Keratinocyte (primary cell): ENCODE measurements around the gene DEXI. TPM values are rescaled to one million over a fixed set of nuclear protein-coding genes. Genes with fewer than 3 reads are reported as not detected.

Experiments
- DNase-seq: peaks from one replicate; pipeline ENCODE4 v3.0.0-alpha.2; 2011; ENCODE audit warnings: low read depth, missing footprints, low spot score
- FAIRE-seq: peaks from 2 replicates; lab custom pipeline; 2011; peaks lifted over from hg19 to GRCh38; lab: Jason Lieb, UNC
- H2AFZ ChIP-seq: 2 replicates; pipeline ENCODE4 v1.6.0; 2012; ENCODE audit warnings: low read length, control low read depth, inconsistent platforms; ENCODE audit not compliant: control insufficient read depth
- H3K27ac ChIP-seq: 2 replicates; pipeline ENCODE4 v1.5.1; 2011; ENCODE audit warnings: low read length; ENCODE audit not compliant: control insufficient read depth, insufficient read depth
- H3K27me3 ChIP-seq: 3 replicates; pipeline ENCODE4 v1.6.0; 2011; ENCODE audit warnings: low read length; ENCODE audit not compliant: control insufficient read depth, insufficient read depth; ENCODE audit errors: extremely low read depth
- H3K36me3 ChIP-seq, 2 experiments: 2 replicates in 1 of 2; 3 replicates in 1 of 2; pipeline ENCODE4 v1.5.1; 2011; ENCODE audit warnings: low read length in 2 of 2, mild to moderate bottlenecking in 1 of 2; ENCODE audit not compliant: control insufficient read depth in 2 of 2, insufficient read depth in 2 of 2; ENCODE audit errors: extremely low read depth in 1 of 2
- H3K4me1 ChIP-seq: 3 replicates; pipeline ENCODE4 v1.5.1; 2011; ENCODE audit warnings: low read length; ENCODE audit not compliant: control insufficient read depth, insufficient read depth; ENCODE audit errors: extremely low read depth
- H3K4me2 ChIP-seq: 3 replicates; pipeline ENCODE4 v1.6.0; 2011; ENCODE audit warnings: low read depth, low read length; ENCODE audit not compliant: control insufficient read depth, insufficient read depth; ENCODE audit errors: extremely low read depth
- H3K4me3 ChIP-seq, 3 experiments: fragments of 200-600 bp in 1 of 3; sonication (generic) in 1 of 3; 2 replicates in 2 of 3; 3 replicates in 1 of 3; pipeline ENCODE4 v1.5.1; 2011 to 2016; ENCODE audit warnings: low read length in 3 of 3, mild to moderate bottlenecking in 3 of 3, control low read depth in 2 of 3, inconsistent platforms in 1 of 3, low read depth in 1 of 3, mixed read lengths in 1 of 3, mixed run types in 1 of 3, moderate library complexity in 1 of 3; ENCODE audit not compliant: control insufficient read depth in 2 of 3, insufficient read depth in 2 of 3; ENCODE audit errors: extremely low read depth in 1 of 3
- H3K79me2 ChIP-seq: 2 replicates; pipeline ENCODE4 v1.6.0; 2012; ENCODE audit warnings: low read length; ENCODE audit not compliant: control insufficient read depth, insufficient read depth
- H3K9ac ChIP-seq: 3 replicates; pipeline ENCODE4 v1.6.0; 2011; ENCODE audit warnings: low read length; ENCODE audit not compliant: control insufficient read depth, insufficient read depth; ENCODE audit errors: extremely low read depth
- H3K9me1 ChIP-seq: 3 replicates; pipeline ENCODE4 v1.6.0; 2011; ENCODE audit warnings: low read length; ENCODE audit not compliant: control insufficient read depth, insufficient read depth; ENCODE audit errors: extremely low read depth
- H3K9me3 ChIP-seq: 2 replicates; pipeline ENCODE4 v1.5.1; 2012; ENCODE audit warnings: low read depth, low read length; ENCODE audit not compliant: control insufficient read depth
- H4K20me1 ChIP-seq: 3 replicates; pipeline ENCODE4 v1.6.0; 2011; ENCODE audit warnings: low read length; ENCODE audit not compliant: control insufficient read depth, insufficient read depth; ENCODE audit errors: extremely low read depth
- EZH2 ChIP-seq: IDR thresholded peaks from one replicate; pipeline ENCODE4 v1.6.1; 2012; ENCODE audit warnings: inconsistent platforms, mild to moderate bottlenecking, low read length, moderate library complexity
- dilution Hi-C: fragments of 300-500 bp; cut with MboI; formaldehyde crosslinking; loops from one replicate; pipeline ENCODE4 v1.7.0; 2020; ENCODE audit warnings: low sequenced_read_pairs; ENCODE audit not compliant: extremely low pct_ligation_motif_present
- polyA plus RNA-seq, 5 experiments: library from polyadenylated mRNA; depleted of rRNA in 3 of 5; stranded (reverse) in 3 of 5; stranded (forward) in 1 of 5; unstranded in 1 of 5; fragments of >200 nt; gene quantifications; 1 replicate in 1 of 5; 2 replicates in 3 of 5; 3 replicates in 1 of 5; pipeline versions ENCODE4 v1.2.1 to v1.2.3, GENCODE V29; 2011 to 2012; ENCODE audit warnings: missing spikeins in 2 of 5, low read depth in 1 of 5, low replicate concordance in 1 of 5
- TF ChIP-seq, protein P1 (sequence below), 3 experiments: IDR thresholded peaks in 1 of 3; conservative IDR thresholded peaks in 1 of 3; optimal IDR thresholded peaks in 1 of 3; 2 replicates in 2 of 3; 3 replicates in 1 of 3; pipeline versions ENCODE3 to v1.5.1; 2011; ENCODE audit warnings: low read length in 3 of 3, mild to moderate bottlenecking in 3 of 3, moderate library complexity in 2 of 3, control low read depth in 1 of 3, inconsistent platforms in 1 of 3; ENCODE audit not compliant: insufficient read depth in 2 of 3; ENCODE audit errors: extremely low read depth in 1 of 3

DEXI gene
- polyA plus RNA-seq, 1 donor (not counting 4 experiments of a cell fraction or from before 2014, with no cell fraction given), result 25.9 TPM

GRCh38 chr16:10947211-10947787 lies 5.0 kb upstream of the DEXI start:
- H4K20me1 ChIP-seq, result peaks cover 10% of the 10 kb centered on the region
- H3K9me1 ChIP-seq, result peaks cover 9% of the 10 kb centered on the region
- no peak overlapping the region for H3K27ac ChIP-seq
- no peak overlapping the region for H2AFZ ChIP-seq
- no peak overlapping the region for H3K9ac ChIP-seq
- H3K27me3 ChIP-seq, result no peaks in the 10 kb centered on the region
- DNase-seq (no peak), FAIRE-seq (no peak)
- peaks cover 45% of the 10 kb centered on the region for H3K4me1 ChIP-seq
- H3K4me2 ChIP-seq, result no peak overlapping the region
- no peak for TF ChIP-seq EZH2
- TF ChIP-seq, protein P1, sequence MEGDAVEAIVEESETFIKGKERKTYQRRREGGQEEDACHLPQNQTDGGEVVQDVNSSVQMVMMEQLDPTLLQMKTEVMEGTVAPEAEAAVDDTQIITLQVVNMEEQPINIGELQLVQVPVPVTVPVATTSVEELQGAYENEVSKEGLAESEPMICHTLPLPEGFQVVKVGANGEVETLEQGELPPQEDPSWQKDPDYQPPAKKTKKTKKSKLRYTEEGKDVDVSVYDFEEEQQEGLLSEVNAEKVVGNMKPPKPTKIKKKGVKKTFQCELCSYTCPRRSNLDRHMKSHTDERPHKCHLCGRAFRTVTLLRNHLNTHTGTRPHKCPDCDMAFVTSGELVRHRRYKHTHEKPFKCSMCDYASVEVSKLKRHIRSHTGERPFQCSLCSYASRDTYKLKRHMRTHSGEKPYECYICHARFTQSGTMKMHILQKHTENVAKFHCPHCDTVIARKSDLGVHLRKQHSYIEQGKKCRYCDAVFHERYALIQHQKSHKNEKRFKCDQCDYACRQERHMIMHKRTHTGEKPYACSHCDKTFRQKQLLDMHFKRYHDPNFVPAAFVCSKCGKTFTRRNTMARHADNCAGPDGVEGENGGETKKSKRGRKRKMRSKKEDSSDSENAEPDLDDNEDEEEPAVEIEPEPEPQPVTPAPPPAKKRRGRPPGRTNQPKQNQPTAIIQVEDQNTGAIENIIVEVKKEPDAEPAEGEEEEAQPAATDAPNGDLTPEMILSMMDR (optimal IDR thresholded peaks at IDR 0.05 in 1 of 3, IDR thresholded peaks at IDR 0.05 in 1 of 3, conservative IDR thresholded peaks at IDR 0.05 in 1 of 3; ENCODE audit: extremely low read depth in 1 of 3, insufficient read depth in 2 of 3, low read length in 3 of 3), result no peak
- dilution Hi-C loops, result no loop called here
- no peak overlapping the region for H3K4me3 ChIP-seq
- H3K36me3 ChIP-seq, result no peaks in the 10 kb centered on the region
- no peaks in the 10 kb centered on the region for H3K9me3 ChIP-seq
- peaks cover 59% of the 10 kb centered on the region for H3K79me2 ChIP-seq

DNA sequence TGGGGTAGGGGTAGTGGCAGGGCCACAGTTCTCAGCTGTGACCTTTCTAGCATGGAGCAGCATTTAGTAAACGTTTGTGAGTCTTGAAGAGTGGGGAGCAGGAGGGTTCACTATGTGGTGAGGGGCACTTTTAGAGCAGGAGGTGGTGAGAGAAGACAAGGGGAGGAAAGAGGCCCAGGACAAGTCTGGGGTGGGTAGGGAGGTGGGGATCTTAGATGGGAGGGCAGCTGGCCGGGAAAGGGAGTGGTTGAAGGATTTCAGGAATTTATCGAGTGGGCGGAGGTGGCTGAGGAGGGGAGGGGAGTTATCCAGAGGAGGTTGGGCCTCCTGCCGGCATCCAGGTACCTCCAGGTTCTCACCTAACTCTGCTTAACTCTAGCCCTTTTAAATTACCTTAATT lies 4.0 kb upstream of the DEXI start:
- peak overlapping the region; percentile 16 for H3K9ac ChIP-seq

More for the DNA sequence above, 4.0 kb upstream of the DEXI start:
- no peak overlapping the region for H2AFZ ChIP-seq
- no peak for TF ChIP-seq EZH2
- TF ChIP-seq, protein P1 (optimal IDR thresholded peaks at IDR 0.05 in 1 of 3, IDR thresholded peaks at IDR 0.05 in 1 of 3, conservative IDR thresholded peaks at IDR 0.05 in 1 of 3; ENCODE audit: extremely low read depth in 1 of 3, insufficient read depth in 2 of 3, low read length in 3 of 3), result no peak
- H3K4me2 ChIP-seq, result peak overlapping the region; percentile 87
- H4K20me1 ChIP-seq, result peaks cover 11% of the 10 kb centered on the region
- dilution Hi-C loops, result no loop called here
- H3K9me1 ChIP-seq, result peaks cover 9% of the 10 kb centered on the region
- no peak overlapping the region for H3K27ac ChIP-seq
- peaks cover 45% of the 10 kb centered on the region for H3K4me1 ChIP-seq
- DNase-seq (no peak), FAIRE-seq (no peak)
- no peaks in the 10 kb centered on the region for H3K27me3 ChIP-seq
- peaks cover 61% of the 10 kb centered on the region for H3K79me2 ChIP-seq
- no peaks in the 10 kb centered on the region for H3K9me3 ChIP-seq
- peak overlapping the region; percentile 9 to 88 (median 29) for H3K4me3 ChIP-seq
- H3K36me3 ChIP-seq, result no peaks in the 10 kb centered on the region
